ACHN (cell line): ENCODE results near the gene TMEM219.
"Not testable (repeated sequence)": the region's sequence is repeated elsewhere in the genome, so short reads cannot be mapped to it uniquely, and the experiment has no call there.

Source experiments
- DNase-seq: peaks from one replicate; pipeline ENCODE4 v3.0.0-alpha.2; 2015
- in situ Hi-C: cut with HindIII; loops from 2 replicates; pipeline ENCODE4 v1.10.0; 2017; ENCODE audit warnings: low sequenced_read_pairs, low pct_ligation_motif_present, low pct_unique_long_range_greater_than_20kb

The TMEM219 gene

DNA sequence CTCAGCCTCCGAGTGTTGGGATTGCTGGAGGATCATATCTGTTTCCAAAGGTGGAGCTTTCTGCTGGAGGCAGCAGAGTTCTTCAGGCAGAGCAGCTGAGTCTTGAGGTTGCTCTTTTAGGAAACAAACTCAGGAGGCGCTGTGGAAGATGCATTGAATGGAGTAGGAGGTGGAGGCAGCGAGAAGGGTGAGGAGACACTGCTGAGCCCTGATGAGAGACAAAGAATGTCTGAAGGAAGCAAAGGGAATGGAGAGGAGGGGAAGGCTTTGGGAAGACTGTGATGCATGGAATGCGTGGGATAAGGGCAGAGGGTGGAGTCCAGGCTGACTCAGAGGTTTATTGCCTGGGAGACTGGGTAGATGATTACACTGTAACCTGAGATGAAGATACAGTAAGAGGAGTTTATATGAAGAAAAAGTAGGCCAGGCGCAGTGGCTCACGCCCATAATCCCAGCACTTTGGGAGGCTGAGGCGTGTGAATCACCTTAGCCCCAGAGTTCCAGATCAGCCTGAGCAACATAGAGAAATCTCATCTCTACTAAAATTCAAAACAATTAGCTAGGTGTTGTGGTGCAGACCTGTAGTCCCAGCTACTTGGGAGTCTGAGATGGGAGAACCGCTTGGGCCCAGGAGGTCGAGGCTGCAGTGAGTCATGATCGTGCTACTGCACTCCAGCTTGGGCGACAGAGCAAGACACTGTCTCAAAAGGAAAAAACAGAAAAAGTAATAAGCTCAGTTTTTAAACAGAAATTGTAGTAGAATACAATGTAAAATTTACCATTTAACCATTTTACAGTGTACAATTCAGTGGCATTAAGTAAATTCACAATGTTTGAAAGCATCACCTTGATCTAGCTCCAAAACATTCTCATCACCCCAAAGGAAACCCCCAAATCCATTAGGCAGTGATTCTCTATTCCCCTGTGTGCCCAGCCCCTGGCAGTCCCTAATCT is 17.8 kb upstream of the TMEM219 start:
- DNase-seq: peak; percentile 100
- in situ Hi-C loops: no loop called here

DNA sequence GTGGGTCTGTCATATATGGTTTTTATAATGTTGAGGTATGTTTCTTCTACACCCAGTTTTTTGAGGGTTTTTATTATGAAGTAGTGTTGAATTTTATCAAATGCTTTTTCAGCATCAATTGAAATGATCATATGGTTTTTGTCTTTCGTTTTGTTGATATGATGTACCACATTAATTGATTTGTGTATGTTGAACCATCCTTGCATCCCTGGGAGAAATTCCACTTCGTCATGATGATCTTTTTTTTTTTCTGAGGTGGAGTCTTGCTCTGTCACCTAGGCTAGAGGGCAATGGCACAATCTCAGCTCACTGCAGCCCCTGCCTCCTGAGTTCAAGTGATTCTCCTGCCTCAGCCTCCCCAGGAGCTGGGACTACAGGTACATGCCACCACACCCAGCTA is 14.0 kb upstream of the TMEM219 start:
- in situ Hi-C loops: no loop called here
- no peak for DNase-seq

DNA sequence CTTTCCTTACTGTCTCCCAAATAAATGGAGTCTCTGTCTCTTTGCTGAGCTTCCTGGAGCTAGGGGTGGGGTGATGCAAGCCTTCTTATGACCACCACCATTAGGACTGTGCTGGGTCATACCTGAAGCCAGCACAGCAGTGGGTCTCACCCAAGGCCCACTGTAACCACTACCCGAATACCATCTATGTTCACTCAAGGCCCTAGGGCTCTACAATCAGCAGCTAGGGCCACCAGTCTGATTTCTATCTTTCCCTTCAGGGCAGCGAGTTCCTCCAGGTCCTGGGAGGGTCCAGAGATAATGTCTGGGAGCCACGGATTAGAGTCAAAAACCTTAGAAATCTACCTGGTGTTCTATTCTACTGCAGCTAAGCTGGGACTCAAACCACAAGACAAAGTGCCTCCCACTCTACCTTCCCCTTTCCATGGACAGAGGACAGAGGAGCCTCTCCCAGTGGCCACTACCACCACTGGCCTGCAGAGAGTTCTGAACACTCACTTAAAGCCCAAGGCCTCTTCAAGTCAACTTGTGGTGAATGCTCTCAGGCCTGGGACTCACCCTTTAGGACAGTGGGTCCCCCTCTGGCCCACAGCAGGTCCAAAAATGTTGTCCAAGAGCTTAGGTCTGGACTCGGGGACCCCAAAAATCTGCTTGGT is 10.9 kb upstream of the TMEM219 start:
- DNase-seq: no peak
- in situ Hi-C loops: no loop called here

DNA sequence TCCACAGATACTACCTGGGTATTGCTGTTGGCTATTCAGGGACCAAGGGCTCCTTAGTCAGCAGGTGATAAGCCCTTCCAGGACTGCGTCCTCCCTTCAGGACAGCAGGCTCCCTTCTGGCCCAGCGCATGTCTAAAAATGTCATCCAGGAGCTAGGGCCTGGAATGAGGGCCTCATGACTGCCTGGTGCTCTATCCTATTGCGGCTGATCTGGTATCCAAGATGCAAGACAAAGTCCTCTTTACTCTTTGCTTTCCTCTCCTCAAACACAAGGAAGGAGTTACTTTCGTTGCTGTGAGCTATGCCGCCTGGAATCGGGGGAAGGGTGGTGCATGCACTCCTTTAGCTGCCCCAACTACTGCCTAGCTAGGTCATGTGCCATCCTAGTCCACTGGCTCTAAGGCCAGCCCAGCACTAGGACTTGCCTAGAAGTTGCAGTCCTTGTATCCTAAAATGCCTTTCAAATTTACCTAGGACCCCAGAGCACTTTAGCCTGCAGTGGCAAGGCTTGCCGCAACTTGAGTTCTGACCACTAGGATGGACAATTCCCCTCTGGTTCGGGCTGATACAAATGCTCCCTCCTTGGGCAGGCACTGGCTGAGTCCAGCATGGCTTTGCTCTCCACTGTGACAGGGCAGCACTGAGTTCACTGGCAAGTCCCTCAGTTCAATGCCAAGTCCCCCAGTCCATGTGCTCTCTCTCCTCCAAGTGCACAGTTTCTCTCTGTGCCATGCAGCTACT is 10.1 kb upstream of the TMEM219 start:
- DNase-seq: no peak
- in situ Hi-C loops: no loop called here

DNA sequence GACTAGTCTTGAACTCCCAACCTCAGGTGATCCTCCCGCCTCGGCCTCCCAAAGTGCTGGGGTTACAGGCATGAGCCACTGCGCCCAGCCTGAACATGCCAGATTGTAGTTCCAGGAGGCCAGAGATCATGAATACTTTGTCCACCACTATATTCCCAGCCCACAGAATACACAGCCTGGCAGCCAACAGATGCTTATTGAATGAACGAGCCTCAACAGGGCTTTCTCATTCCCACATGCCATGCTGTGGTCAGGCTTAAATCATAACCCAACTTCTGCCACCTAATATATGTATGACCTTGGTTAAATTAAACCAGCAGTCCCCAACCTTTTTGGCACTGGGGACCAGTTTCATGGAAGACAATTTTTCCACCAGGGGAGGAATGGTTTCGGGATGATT is 3.1 kb upstream of the TMEM219 start:
- in situ Hi-C loops: no loop called here
- DNase-seq: no peak

DNA sequence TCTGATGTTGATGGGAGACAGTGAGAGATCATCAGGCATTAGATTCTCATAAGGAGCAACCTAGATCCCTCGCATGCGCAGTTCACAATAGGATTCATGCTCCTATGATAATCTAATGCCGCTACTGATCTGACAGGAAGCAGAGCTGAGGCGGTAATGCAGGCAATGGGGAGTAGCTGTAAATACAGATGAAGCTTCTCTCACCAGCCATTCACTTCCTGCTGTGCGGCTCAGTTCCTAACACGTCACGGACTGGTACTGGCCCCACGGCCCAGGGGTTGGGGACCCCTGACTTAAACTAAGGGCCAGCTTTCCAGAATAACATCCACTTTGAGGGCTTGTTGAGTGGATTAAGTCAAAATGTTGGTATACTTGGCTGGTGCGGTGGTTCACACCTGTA is 2.6 kb upstream of the TMEM219 start:
- in situ Hi-C loops: no loop called here
- no peak for DNase-seq

DNA sequence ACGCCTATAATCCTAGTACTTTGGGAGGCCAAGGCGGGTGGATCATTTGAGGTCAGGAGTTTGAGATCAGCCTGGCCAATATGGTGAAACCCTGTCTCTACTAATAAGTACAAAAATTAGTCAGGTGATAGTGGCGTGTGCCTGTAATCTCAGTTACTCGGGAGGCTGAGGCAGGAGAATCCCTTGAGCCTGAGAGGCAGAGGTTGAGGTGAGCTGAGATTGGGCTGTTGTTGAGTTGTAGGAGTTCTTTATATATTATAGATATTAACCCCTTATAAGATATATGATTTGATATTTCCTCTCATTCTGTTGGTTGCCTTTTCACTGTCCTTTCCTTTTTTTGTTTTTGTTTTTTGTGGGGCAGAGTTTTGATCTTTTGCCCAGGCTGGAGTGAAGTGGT is 2.1 kb upstream of the TMEM219 start:
- in situ Hi-C loops, DNase-seq: not testable (repeated sequence)

DNA sequence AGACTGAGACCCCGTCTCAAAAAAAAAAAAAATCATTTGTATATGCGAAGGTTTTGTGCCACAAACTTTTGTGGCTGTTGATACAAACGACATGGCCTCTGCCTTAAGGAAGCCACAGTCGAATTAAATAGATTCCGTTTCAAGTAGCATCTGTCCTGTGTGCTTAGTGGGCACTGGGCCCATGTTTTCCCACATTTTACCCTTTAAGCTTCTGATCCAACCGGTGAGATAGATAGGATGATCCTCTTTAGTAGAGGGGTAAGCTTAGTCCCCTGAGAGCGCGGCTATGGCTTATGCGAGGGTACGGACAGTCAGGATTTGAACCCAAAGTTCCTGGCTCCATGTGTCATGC is 776 bp upstream of the TMEM219 start:
- DNase-seq: no peak
- in situ Hi-C loops: no loop called here

DNA sequence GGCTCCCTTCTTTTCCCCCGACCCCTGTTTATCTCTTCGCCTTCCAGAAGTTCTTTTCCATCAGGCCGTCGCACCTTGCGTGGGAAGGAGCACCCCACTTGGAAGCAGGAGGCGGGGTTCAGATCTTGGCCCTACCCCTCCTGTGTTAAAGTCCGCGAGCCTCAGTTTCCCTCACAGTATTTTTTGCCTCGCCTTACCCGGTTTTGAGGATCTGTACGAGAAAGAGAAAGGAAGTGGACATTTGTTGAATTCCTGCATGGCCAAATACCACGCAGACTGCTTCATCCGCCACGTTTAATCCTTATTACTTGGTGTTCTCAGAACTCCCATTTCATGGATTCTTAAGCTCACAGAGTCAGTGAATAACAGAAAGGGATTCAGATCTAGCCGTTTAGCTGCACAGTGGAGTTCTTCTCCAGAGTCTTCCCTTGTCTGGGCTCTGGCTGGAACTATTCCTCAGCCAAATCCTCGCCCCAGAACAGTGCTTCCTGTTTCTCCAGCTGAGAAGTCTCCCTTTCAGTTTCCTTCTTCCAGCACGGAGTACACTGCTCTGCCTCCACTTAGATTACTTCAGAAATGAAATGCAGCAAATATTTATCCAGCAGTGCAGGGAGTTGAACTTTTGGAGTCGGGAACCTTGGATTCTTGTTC is 590 bp downstream of the TMEM219 start:
- in situ Hi-C loops: no loop called here
- peak; percentile 43 for DNase-seq

DNA sequence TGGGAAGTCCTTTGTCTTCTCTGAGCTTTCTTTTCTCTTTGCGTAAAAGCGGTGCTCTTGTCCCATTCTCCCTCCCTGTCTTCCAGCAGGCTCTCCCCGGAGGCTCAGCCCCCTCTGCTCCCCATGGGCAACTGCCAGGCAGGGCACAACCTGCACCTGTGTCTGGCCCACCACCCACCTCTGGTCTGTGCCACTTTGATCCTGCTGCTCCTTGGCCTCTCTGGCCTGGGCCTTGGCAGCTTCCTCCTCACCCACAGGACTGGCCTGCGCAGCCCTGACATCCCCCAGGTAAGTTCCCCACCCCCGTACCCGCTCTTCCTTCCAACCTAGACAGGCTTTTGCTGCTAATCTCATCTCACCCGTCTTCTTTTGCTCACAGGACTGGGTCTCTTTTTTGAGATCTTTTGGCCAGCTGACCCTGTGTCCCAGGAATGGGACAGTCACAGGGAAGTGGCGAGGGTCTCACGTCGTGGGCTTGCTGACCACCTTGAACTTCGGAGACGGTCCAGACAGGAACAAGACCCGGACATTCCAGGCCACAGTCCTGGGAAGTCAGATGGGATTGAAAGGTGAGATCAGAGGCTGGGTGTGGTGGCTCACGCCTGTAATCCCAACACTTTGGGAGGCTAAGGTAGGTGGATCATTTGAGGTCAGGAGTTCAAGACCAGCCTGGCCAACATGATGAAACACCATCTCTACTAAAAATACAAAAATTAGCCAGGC is 1.3 kb downstream of the TMEM219 start:
- in situ Hi-C loops: no loop called here

DNA sequence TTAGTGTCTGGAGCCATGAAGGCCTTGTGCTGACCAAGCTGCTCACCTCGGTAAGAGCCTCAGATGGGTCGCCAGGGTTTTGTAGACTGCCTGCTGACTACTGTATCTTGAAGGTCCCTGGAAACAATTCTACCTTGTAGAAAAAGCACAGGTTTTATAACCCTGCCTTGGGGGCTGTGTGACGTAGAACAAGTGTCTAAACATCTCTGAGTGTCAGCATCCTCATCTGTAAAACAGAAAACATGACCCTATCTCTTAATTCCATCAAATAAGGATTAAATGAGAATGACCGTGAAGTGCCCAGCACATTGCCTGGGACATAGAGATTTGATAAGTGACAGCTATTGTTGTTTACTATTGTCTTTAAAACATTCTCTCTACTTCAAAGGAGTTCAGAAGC is 6.3 kb downstream of the TMEM219 start:
- no peak for DNase-seq
- in situ Hi-C loops: no loop called here

More for the DNA sequence above, 1.3 kb downstream of the TMEM219 start:
- DNase-seq: no peak

DNA sequence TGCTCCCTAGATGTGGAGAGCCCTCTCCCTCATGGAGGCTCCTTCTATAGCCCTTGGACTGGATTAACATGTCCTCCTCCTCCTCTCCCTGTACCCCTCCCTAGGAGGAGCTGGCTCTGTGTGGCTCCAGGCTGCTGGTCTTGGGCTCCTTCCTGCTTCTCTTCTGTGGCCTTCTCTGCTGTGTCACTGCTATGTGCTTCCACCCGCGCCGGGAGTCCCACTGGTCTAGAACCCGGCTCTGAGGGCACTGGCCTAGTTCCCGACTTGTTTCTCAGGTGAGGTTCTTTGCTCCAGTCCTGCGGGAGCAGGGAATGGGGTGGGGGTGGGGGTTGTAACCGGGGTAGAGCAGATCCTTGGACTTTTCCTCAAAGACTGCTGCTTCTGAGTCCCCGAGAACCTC is 9.4 kb downstream of the TMEM219 start:
- no peak for DNase-seq
- in situ Hi-C loops: no loop called here

DNA sequence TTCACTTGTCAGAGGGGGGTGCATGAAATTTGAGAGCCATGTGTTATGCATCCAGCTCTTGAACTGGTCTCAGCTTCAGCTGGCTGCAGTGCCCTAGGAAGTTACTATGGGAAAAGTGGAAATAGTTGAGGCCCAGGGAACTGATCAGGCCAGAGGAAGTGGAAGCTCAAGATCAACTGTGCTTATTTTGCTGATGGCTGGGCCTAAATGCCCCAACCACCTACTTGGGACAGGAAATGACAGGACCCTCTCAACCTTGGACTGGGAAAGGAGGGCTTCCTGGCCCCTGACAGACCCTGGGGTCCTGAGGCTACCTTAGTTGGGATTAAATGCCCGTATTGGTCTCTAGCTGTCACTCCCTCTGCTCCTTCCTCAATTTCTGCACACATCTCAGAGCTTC is 10.6 kb downstream of the TMEM219 start:
- no peak for DNase-seq
- in situ Hi-C loops: no loop called here

DNA sequence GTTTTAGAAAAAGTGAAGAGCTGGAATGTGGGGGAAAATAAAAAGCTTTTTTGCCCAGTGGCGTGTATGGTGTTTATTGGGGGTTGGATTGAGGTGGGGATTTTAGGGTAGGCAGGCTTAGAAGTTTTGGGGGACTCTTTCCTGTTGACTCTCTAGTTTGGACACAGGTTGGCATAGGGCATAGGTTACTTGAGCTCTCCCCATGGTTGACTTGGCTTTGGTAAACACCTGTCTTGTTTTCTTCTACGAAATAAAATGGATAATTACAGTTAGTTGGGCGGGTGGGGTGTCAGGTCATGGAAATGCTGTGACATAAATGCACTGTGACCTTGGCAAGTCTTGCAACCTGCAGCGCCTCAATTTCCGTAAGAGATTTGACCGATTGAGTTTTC is 11.1 kb downstream of the TMEM219 start:
- no peak for DNase-seq
- in situ Hi-C loops: no loop called here

DNA sequence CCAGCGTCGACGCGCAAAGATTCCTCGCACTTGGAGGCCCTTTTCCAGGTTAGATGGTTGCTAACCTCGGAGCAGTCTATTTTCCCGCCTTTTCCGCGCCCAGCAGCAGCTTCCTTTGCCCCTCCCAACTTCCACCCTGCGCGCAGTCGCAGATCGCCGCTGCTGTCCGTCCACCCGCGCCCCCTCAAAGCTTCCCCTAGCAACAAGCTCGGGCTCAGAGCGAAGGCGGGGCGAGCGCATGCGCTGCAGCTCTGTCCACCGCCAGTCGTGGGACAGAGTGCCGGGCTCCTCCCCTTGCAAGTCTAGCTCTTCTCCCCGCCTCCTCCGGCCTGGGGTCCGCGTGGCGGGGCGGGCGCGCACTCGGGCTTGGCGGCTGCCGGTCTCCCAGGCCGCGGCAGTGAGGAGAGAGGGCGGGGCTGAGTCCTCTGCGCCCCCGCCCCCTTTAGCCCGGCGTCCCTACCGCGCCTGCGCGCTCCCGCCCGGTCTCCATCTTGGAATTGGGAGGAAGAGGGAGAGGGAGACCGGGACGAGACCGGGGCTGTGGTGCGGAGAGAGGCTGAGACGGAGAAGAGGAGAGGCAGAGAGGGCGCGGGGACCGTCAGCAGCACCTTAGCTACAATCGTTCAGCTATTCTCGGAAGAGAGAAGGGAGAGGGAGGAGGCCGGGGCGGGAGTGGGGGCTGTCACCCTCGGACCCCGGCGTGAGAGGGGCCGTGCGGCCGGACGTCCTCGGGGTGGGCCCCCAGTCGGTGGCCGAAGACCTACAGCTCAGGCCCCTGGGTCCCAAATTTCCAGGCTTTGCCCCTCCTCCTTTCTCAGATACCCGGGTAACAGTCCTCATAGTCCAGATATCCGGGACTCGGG is 11.7 kb downstream of the TMEM219 start, which contains the start of gene TAOK2:
Gene TAOK2, plus strand, starts transcription at position 485 of the 863 bp plus-strand sequence. CDS start 3,905 bp downstream, outside the sequence.
- DNase-seq: peak; percentile 99
- in situ Hi-C loops: no loop called here

DNA sequence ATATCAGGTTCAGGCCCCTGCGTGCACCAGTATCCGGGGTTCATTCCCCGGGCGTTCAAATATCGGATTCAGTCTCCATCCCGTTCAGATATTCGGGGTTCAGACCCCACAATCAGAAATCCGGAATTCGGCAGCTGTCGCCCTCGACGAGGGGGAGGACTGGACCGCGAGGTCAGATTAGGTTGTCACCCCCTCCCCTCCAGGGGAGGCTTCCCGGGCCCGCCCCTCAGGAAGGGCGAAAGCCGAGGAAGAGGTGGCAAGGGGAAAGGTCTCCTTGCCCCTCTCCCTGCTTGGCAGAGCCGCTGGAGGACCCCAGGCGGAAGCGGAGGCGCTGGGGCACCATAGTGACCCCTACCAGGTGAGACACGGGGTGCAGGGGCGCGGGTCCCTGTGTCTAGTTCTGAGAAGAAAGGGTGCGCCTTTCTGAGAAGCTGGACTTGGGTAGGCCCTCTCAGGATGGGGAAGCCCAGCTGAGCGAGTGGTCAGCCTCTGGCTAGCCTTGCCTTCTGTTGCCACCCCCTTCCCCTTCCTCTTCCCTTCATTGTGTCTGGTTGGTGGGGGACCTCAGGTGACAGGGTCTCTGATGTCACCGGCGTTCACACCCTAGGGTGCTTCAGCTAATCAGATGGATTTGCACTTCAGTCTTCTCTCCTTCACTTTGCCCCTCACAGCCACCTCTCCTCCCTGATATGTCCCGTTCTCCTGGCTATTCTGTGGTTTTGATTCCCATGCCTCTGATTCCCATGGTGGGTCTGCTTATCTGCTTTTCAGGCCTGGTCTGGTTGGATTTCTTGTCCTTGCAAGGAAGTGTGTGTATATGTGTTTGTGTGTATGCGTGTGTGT is 12.6 kb downstream of the TMEM219 start:
- in situ Hi-C loops: no loop called here
- no peak for DNase-seq

DNA sequence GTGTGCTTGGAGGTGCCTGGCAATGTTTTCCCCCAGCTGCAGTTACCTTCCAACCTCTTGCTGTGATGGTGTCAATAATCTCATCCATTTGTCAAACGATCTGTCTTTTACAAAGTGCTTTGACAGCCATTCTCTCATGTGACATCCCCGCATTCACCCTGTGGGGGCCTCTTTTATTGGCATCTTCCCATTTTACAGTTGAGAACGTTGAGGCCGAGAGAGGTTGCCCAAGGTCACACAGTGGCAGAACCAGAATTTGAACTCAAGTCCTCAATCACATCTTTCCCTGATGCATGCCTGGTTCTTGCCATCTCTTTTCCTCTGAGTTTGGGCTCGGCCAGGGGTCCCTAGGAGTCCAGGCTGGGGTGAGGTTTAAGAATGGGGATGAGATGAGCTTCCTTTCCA is 13.3 kb downstream of the TMEM219 start:
- in situ Hi-C loops: no loop called here
- DNase-seq: no peak
